Spleen (tissue), 7 donors: ENCODE data around the gene SLC38A7.

ENCODE experiments used
- CTCF ChIP-seq, 11 experiments: fragments of 200-600 bp in 7 of 11; fragments of 450-650 bp in 4 of 11; sonication (generic) in 4 of 11; IDR thresholded peaks in 8 of 11; conservative IDR thresholded peaks in 3 of 11; 1 replicate in 7 of 11; 2 replicates in 4 of 11; pipeline versions ENCODE4 v1.4.0 to v1.8.0; 2016 to 2021; ENCODE audit warnings: antibody characterized with exemption in 11 of 11, inconsistent platforms in 4 of 11, mild to moderate bottlenecking in 1 of 11
- POLR2A ChIP-seq, 3 donors: fragments of 450-650 bp; IDR thresholded peaks; one replicate each; pipeline ENCODE4 v1.5.1; 2017; ENCODE audit warnings: antibody characterized with exemption in 3 of 3, mild to moderate bottlenecking in 1 of 3
- donor health status: DM: no; HTN: no; CAD: no; lungs with moderate emphysema.
- donor health status: DM: no; HTN: no; CAD: no.
- donor health status: DM: no; HTN: no; CAD: no.

DNA sequence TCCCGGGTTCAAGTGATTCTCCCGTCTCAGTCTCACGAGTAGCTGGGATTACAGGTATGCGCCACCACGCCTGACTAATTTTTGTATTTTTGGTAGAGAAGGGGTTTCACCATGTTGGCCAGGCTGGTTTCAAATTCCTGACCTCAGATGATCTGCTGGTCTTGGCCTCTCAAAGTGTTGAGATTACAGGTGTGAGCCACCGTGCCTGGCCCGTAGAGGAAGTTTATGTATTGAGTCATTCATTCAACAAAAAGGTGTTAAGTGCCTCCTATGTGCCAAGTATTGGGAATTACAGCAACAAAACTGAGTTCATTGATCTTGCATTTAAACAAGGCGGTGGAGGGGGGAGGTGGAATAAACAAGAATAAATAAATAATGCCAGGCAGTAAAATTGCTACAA, 44.7 kb downstream of the SLC38A7 start:
- TF ChIP-seq POLR2A (IDR thresholded peaks at IDR 0.05) (no peak), CTCF (IDR thresholded peaks at IDR 0.05 in 8 of 11, conservative IDR thresholded peaks at IDR 0.05 in 3 of 11) (no peak)
